Tibial artery (tissue), 4 donors: ENCODE results near the gene MKKS.
A peak's percentile ranks its signal among the peaks of the same experiment; 100 is the strongest.

Experiments used
- DNase-seq, 2 donors: peaks; one replicate each; pipeline ENCODE4 v3.0.0-alpha.2; 2019
- H3K27ac ChIP-seq, 2 donors: fragments of 200-600 bp; sonication (generic) in 1 of 2; 1 replicate in 1 of 2; 2 replicates in 1 of 2; pipeline ENCODE4 v1.5.1; 2018 to 2019; ENCODE audit warnings: mild to moderate bottlenecking in 1 of 2
- H3K27me3 ChIP-seq, 2 donors: fragments of 200-600 bp; sonication (generic) in 1 of 2; one replicate each; pipeline versions ENCODE4 v1.5.1 to v1.6.0; 2016 to 2019
- H3K36me3 ChIP-seq, 3 donors: fragments of 200-600 bp; sonication (generic) in 2 of 3; one replicate each; pipeline ENCODE4 v1.5.1; 2016 to 2019; ENCODE audit warnings: mild to moderate bottlenecking in 2 of 3
- H3K4me1 ChIP-seq, 4 donors: fragments of 200-600 bp; sonication (generic) in 2 of 4; 1 replicate in 3 of 4; 2 replicates in 1 of 4; pipeline ENCODE4 v1.5.1; 2016 to 2019
- H3K4me3 ChIP-seq, 2 donors: fragments of 200-600 bp; sonication (generic) in 1 of 2; 1 replicate in 1 of 2; 2 replicates in 1 of 2; pipeline ENCODE4 v1.5.1; 2018 to 2019; ENCODE audit warnings: mild to moderate bottlenecking in 2 of 2
- H3K9me3 ChIP-seq, 3 donors: fragments of 200-600 bp; sonication (generic) in 1 of 3; one replicate each; pipeline ENCODE4 v1.5.1; 2016 to 2019
- CTCF ChIP-seq, 2 experiments: fragments of 200-600 bp in 1 of 2; fragments of 450-650 bp in 1 of 2; IDR thresholded peaks; one replicate each; pipeline ENCODE4 v1.5.1; 2017 to 2019; ENCODE audit warnings: antibody characterized with exemption in 2 of 2, mild to moderate bottlenecking in 1 of 2, moderate library complexity in 1 of 2
- intact Hi-C: fragments of 100-400 bp; cut with DNase I; formaldehyde crosslinking; loops from one replicate; pipeline ENCODE4 v1.15.0; 2023; ENCODE audit warnings: low total_unique reads

The MKKS gene

DNA sequence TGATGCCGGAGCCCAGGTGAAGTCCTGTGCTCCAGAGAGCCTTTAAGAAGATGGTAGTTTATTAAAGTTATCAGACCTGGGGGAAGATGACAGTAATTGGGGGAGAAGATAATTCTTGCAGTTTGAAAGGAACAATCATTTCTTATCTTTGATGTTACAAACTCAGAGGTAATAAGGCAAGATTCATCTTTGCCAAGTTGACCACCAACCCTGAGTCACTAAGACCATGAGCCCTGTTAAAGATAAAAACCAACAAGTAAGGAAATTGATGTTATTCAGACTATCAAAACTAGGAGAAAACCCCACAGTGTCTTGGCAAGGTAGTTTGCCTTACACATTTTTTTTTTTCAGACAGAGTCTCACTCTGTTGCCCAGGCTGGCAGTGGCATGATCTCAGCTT lies 73.1 kb downstream of the MKKS start:
- DNase-seq, result no peak
- TF ChIP-seq CTCF (IDR thresholded peaks at IDR 0.05), result no peak
- H3K36me3 ChIP-seq, result no peaks in the 10 kb centered on the region
- H3K4me3 ChIP-seq, result no peak overlapping the region
- intact Hi-C loops, result no loop called here
- no peaks in the 10 kb centered on the region for H3K9me3 ChIP-seq
- no peak overlapping the region for H3K27ac ChIP-seq
- H3K27me3 ChIP-seq, result no peaks in the 10 kb centered on the region
- H3K4me1 ChIP-seq, result peaks cover 0 to 10% (median 2%) of the 10 kb centered on the region in 4 donors

GRCh38 chr20:10359621-10360040 lies 74.4 kb downstream of the MKKS start:
- no peaks in the 10 kb centered on the region for H3K9me3 ChIP-seq
- H3K4me1 ChIP-seq, result peaks cover 0 to 10% (median 2%) of the 10 kb centered on the region in 4 donors
- no peak for TF ChIP-seq CTCF (IDR thresholded peaks at IDR 0.05)
- no peaks in the 10 kb centered on the region for H3K36me3 ChIP-seq
- H3K4me3 ChIP-seq, result no peak overlapping the region
- H3K27me3 ChIP-seq, result no peaks in the 10 kb centered on the region
- H3K27ac ChIP-seq, result no peak overlapping the region
- DNase-seq, result no peak
- intact Hi-C loops, result no loop called here

DNA sequence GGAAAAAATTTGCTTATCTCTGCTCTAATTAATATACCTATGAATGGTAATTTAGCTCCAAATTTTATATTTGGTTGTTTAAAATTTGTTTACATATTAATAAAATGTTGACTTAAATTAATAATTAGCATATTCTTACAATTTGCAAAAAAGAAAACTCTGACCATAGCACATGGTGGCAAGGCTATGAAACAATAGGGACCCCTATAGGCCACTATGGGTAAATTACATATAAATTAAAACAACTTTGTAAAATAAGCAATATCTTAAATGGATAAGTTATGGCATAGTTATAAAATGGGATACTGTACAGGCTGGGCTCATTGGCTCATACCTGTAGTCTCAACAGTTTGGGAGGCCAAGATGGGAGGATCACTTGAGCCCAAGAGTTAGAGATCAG lies 76.0 kb downstream of the MKKS start:
- no peak overlapping the region for H3K27ac ChIP-seq
- H3K4me3 ChIP-seq, result no peak overlapping the region
- intact Hi-C loops, result no loop called here
- no peaks in the 10 kb centered on the region for H3K9me3 ChIP-seq
- no peaks in the 10 kb centered on the region for H3K36me3 ChIP-seq
- H3K4me1 ChIP-seq, result peaks cover 0 to 10% (median 2%) of the 10 kb centered on the region in 4 donors
- DNase-seq, result no peak
- no peaks in the 10 kb centered on the region for H3K27me3 ChIP-seq
- peak in 1 of 2 experiments; percentile 26 for TF ChIP-seq CTCF (IDR thresholded peaks at IDR 0.05)

GRCh38 chr20:10357061-10357708 lies 76.8 kb downstream of the MKKS start:
- H3K27me3 ChIP-seq, result no peaks in the 10 kb centered on the region
- DNase-seq, result no peak
- H3K36me3 ChIP-seq, result no peaks in the 10 kb centered on the region
- peaks cover 0 to 10% (median 2%) of the 10 kb centered on the region in 4 donors for H3K4me1 ChIP-seq
- no peak for TF ChIP-seq CTCF (IDR thresholded peaks at IDR 0.05)
- no peak overlapping the region for H3K4me3 ChIP-seq
- intact Hi-C loops, result no loop called here
- H3K9me3 ChIP-seq, result no peaks in the 10 kb centered on the region
- no peak overlapping the region for H3K27ac ChIP-seq

DNA sequence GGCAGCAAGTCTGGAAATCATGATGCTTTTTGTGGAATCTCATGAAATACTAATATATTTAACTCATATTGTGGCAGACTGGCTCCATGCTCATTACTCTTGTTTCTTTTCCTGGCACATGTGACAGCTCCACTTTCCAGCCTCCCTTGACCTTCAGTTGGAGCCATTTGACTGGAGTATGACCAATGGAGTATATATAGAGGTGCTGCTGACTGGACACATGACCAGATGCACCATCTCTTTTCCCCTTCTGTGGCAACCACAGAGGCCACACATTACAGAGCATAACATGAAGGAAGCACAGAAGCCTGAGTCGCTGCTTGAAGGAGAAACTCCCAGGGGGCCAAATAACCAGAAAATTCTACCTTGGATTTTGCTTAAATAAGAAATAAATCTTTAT lies 77.4 kb downstream of the MKKS start:
- no peak for DNase-seq
- no peak for TF ChIP-seq CTCF (IDR thresholded peaks at IDR 0.05)
- H3K27me3 ChIP-seq, result no peaks in the 10 kb centered on the region
- no peaks in the 10 kb centered on the region for H3K9me3 ChIP-seq
- no peak overlapping the region for H3K4me3 ChIP-seq
- intact Hi-C loops, result no loop called here
- H3K4me1 ChIP-seq, result peaks cover 0 to 10% (median 2%) of the 10 kb centered on the region in 4 donors
- H3K36me3 ChIP-seq, result no peaks in the 10 kb centered on the region
- no peak overlapping the region for H3K27ac ChIP-seq
